22Rv1 (cell line): Measurements from ENCODE around the gene NUP205.

Experiments
- H3K27ac ChIP-seq: fragments of 450-650 bp; 2 replicates; pipeline ENCODE4 v1.5.1; 2017
- ZFX ChIP-seq: fragments of 450-650 bp; IDR thresholded peaks from 2 replicates; pipeline ENCODE4 v1.6.1; 2017; ENCODE audit warnings: antibody characterized with exemption, borderline replicate concordance
- TF ChIP-seq, protein P1 (sequence below): fragments of 450-650 bp; IDR thresholded peaks from 2 replicates; pipeline ENCODE4 v1.5.1; 2017; ENCODE audit warnings: mild to moderate bottlenecking

Gene NUP205

DNA sequence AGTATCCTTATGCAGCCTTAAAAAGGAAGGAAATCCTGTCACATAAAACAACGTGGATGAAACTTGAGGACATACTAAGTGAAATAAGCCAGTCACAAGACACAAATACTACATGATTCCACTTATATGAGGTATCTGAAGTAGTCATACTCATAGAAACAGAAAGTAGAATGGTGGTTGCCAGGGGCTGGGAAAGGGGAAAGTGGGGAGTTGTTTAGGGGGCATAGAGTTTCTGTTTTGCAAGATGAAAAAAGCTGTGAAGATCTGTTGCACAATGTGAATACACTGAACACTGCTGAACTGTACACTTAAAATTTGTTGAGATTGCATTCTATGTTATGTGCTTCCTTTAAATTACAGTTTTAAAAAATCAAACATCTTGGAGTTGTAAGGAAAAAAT is 2.9 kb downstream of the NUP205 start:
- H3K27ac ChIP-seq = peak overlapping the region; percentile 7; the same call in 1 of the 2 replicates

DNA sequence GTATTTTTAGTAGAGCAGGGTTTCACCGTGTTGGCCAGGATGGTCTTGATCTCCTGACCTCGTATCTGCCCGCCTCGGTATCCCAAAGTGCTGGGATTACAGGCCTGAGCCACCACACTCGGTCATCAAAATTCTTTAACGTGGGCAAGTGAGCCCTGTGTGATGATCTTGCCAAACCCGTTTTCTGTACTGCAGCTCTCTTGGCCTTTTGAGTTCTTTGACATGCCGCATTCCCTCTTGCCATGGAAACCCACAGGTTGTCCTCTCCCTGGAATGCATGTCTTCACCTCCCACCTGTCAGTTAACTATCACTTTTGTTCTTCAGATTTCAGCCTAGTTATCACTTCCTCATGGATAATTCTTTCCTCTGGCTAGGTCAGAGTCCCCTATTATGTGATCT is 5.0 kb downstream of the NUP205 start:
- H3K27ac ChIP-seq = no peak overlapping the region
- no peak for TF ChIP-seq ZFX
- TF ChIP-seq, protein P1, sequence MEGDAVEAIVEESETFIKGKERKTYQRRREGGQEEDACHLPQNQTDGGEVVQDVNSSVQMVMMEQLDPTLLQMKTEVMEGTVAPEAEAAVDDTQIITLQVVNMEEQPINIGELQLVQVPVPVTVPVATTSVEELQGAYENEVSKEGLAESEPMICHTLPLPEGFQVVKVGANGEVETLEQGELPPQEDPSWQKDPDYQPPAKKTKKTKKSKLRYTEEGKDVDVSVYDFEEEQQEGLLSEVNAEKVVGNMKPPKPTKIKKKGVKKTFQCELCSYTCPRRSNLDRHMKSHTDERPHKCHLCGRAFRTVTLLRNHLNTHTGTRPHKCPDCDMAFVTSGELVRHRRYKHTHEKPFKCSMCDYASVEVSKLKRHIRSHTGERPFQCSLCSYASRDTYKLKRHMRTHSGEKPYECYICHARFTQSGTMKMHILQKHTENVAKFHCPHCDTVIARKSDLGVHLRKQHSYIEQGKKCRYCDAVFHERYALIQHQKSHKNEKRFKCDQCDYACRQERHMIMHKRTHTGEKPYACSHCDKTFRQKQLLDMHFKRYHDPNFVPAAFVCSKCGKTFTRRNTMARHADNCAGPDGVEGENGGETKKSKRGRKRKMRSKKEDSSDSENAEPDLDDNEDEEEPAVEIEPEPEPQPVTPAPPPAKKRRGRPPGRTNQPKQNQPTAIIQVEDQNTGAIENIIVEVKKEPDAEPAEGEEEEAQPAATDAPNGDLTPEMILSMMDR = no peak

More for the DNA sequence above, 2.9 kb downstream of the NUP205 start:
- TF ChIP-seq, protein P1 = no peak

DNA sequence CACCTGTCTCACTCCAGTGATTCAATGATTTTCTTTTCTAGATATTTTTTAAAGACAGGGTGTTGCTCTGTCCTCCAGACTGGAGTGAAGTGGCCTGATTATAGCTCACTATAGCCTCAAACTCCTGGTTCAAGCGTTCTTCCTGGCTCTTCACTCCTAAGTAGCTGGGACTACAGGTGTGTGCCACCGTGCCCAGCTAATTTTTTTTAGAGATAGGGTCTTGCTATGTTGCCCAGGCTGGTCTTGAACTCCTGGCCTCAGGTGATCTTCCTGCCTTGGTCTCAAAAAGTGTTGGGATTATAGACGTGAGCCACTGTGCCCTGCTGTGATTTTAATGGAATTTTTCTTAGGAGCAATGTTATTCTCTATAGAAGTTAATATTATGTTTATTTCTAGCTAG is 14.1 kb downstream of the NUP205 start:
- TF ChIP-seq, protein P1 = no peak
- no peak for TF ChIP-seq ZFX
- no peak overlapping the region for H3K27ac ChIP-seq

DNA sequence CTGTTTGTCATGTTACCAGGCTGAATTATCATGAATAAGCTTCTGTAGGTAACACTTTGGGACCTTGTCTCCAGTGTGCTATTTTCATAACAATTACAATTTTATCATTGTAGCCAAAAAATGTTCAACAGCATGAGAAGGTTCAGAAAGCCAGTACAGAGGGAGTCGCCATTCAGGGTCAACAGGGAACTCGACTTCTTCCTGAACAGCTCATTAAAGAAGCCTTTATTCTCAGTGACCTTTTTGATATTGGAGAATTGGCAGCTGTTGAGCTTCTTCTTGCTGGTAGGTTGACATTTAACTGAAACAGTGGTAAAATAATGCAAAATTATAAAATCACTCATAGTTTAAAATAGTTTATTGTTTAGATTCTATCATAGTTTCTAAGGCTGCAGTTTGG is 15.8 kb downstream of the NUP205 start:
- no peak overlapping the region for H3K27ac ChIP-seq
- TF ChIP-seq ZFX = no peak
- TF ChIP-seq, protein P1 = no peak

DNA sequence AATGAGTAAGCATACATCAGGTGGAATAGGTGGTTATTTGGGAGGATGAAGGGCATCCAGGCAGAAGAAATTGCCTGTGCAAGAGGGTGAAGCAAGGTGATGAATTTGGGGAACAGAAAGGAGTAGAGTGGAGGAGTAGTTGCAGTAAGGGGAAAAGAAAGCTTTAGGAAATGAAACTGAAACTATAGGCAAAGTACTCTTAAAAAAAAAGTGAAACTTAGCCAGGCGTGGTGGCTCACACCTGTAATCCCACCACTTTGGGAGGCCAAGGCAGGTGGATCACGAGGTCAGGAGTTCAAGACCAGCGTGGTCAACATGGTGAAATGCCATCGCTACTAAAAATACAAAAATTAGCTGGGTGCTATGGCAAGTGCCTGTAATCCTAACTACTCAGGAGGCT is 17.6 kb downstream of the NUP205 start:
- TF ChIP-seq ZFX = no peak
- TF ChIP-seq, protein P1 = no peak
- no peak overlapping the region for H3K27ac ChIP-seq

DNA sequence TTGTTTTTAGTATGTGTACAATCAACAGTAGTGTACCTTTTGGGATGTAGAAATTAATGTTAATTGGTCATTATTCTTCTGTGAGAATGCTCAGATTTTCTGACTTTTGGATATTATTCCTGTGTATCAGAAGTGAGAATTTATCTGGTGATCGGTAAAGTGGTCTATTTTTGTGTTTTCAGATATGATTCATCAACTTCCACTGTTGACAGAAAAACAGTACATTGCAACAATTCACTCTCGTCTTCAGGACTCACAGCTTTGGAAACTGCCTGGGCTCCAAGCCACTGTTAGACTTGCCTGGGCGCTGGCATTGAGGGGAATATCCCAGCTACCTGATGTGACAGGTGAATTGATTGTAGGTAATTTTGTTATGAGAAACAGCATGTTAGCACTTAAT is 20.9 kb downstream of the NUP205 start:
- no peak overlapping the region for H3K27ac ChIP-seq
- TF ChIP-seq, protein P1 = no peak
- TF ChIP-seq ZFX = no peak

DNA sequence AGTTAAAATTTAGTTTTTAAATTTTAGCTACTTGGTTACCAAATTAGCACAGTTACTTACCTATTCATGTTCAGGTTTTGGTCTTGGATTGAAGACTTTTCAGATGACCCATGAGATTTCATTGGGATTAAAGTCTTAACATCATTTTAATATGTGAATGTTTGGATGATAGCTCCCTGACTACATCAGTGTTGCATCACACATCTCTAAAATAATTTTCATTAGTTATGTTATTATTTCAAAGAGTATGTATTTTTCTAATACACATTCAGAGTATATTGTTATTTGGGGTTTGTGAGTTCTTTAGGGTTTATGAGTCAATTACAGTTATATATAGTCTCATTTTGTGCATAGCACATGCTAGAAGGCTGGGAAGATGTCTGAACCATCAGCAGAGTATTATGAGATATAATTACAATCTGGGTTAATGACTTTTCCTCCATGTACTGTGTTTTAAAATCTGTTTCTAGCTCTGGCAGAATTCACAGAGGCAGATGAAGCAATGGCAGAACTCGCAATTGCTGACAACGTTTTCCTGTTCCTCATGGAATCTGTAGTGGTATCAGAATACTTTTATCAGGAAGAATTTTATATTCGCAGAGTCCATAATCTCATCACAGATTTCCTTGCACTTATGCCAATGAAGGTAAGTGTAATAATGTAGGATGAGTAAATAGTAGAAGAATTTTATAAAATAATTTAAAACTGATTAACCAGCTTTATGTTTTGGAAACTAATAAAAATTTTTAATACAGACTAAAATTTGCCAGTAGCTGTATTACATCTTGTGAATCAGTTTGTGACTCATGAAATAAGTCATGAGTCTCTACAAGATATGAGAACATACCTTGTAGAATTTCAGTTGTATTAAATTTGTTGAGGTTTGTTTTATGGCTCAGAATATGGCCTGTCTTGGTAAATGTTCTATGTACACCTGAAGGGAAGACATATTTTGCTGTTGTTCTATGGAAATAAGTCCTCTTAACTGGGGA is 26.9 kb downstream of the NUP205 start:
- no peak overlapping the region for H3K27ac ChIP-seq
- TF ChIP-seq ZFX = no peak
- TF ChIP-seq, protein P1 = no peak
